Thyroid gland (tissue), 4 donors: ENCODE results near the gene VGLL4. TPM values are rescaled to one million over a fixed set of nuclear protein-coding genes. Genes with fewer than 3 reads are reported as not detected.

Experiments used
- DNase-seq, 2 donors: peaks; one replicate each; pipeline ENCODE4 v3.0.0-alpha.2; 2019
- H3K27ac ChIP-seq, 3 donors: fragments of 200-600 bp; sonication (generic); 1 replicate in 2 of 3; 2 replicates in 1 of 3; pipeline ENCODE4 v1.5.1; 2016 to 2019; ENCODE audit warnings: mild to moderate bottlenecking in 1 of 3, moderate library complexity in 1 of 3
- H3K27me3 ChIP-seq: fragments of 200-600 bp; sonication (generic); one replicate; pipeline ENCODE4 v1.5.1; 2019
- H3K36me3 ChIP-seq, 2 donors: fragments of 200-600 bp; sonication (generic); one replicate each; pipeline ENCODE4 v1.5.1; 2016 to 2019
- H3K4me1 ChIP-seq, 2 donors: fragments of 200-600 bp; sonication (generic); one replicate each; pipeline ENCODE4 v1.5.1; 2017 to 2019
- H3K4me3 ChIP-seq, 3 donors: fragments of 200-600 bp; sonication (generic); replicated peaks in 1 of 3; 1 replicate in 2 of 3; 2 replicates in 1 of 3; pipeline ENCODE4 v1.5.1; 2016; ENCODE audit warnings: mild to moderate bottlenecking in 1 of 3
- H3K9me3 ChIP-seq: fragments of 200-600 bp; sonication (generic); one replicate; pipeline ENCODE4 v1.5.1; 2017
- POLR2A ChIP-seq, 2 donors: fragments of 450-650 bp; IDR thresholded peaks; one replicate each; pipeline ENCODE4 v1.6.1; 2017; ENCODE audit warnings: antibody characterized with exemption in 2 of 2, mild to moderate bottlenecking in 2 of 2, moderate library complexity in 1 of 2
- WGBS, 2 donors: methylation state at CpG; one replicate each; pipeline ENCODE4 v1.1.5; 2017; 5-methylcytosine and 5-hydroxymethylcytosine counted together
- intact Hi-C: fragments of 100-400 bp; cut with DNase I; formaldehyde crosslinking; loops from one replicate; pipeline ENCODE4 v1.15.1; 2023
- total RNA-seq, 4 donors: library from RNA; depleted of rRNA; stranded (reverse); fragments of >200 nt; gene quantifications; one replicate each; pipeline ENCODE4 v1.2.3, GENCODE V29; 2016
- TF ChIP-seq, protein P1 (sequence below), 6 experiments: fragments of 200-600 bp in 3 of 6; fragments of 450-650 bp in 3 of 6; sonication (generic) in 3 of 6; IDR thresholded peaks; one replicate each; pipeline ENCODE4 v1.5.1; 2016 to 2019; ENCODE audit warnings: antibody characterized with exemption in 6 of 6, mild to moderate bottlenecking in 2 of 6, inconsistent platforms in 1 of 6, moderate library complexity in 1 of 6

VGLL4 gene
- total RNA-seq, 4 donors from 2014 or later = 96.0 to 142 (median 131) TPM

DNA sequence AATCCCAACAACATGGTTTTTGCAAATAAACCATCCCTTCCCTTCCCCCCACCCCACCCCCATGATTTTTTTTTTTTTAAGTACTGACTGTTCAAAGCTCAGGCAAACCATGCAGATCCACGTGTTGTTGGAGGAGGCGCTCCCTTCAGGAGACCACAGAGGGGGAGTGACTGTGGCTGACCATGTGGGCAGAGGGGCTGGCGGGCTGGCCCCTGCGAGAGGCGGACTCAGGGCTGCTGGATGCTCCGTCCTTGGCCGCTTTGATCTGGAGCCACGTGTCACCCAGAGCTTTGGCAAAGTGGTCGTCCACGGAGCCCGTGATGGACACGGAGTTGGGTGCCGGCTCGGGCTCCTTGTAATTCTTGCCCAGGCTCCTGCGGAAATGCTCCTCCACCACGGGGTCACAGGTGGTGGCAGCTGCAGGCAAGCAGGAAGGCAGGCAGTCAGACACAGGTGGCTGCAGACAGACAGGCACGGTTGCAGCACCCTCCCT lies 85.3 kb downstream of the VGLL4 start:
- no peak overlapping the region for H3K4me3 ChIP-seq
- H3K36me3 ChIP-seq = peaks cover 11 to 13% of the 10 kb centered on the region in 2 donors
- intact Hi-C loops = no loop called here
- peaks cover 23 to 58% of the 10 kb centered on the region in 2 donors for H3K4me1 ChIP-seq
- WGBS, 2 donors = 61 to 89% methylated on average over 3 to 11 of the region's 17 CpGs
- no peaks in the 10 kb centered on the region for H3K27me3 ChIP-seq
- H3K9me3 ChIP-seq = no peaks in the 10 kb centered on the region
- H3K27ac ChIP-seq = peak overlapping the region in 1 of 3 donors; percentile 83
- TF ChIP-seq, protein P1, sequence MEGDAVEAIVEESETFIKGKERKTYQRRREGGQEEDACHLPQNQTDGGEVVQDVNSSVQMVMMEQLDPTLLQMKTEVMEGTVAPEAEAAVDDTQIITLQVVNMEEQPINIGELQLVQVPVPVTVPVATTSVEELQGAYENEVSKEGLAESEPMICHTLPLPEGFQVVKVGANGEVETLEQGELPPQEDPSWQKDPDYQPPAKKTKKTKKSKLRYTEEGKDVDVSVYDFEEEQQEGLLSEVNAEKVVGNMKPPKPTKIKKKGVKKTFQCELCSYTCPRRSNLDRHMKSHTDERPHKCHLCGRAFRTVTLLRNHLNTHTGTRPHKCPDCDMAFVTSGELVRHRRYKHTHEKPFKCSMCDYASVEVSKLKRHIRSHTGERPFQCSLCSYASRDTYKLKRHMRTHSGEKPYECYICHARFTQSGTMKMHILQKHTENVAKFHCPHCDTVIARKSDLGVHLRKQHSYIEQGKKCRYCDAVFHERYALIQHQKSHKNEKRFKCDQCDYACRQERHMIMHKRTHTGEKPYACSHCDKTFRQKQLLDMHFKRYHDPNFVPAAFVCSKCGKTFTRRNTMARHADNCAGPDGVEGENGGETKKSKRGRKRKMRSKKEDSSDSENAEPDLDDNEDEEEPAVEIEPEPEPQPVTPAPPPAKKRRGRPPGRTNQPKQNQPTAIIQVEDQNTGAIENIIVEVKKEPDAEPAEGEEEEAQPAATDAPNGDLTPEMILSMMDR (IDR thresholded peaks at IDR 0.05) = no peak
- TF ChIP-seq POLR2A (IDR thresholded peaks at IDR 0.05) = no peak
- DNase-seq = no peak

DNA sequence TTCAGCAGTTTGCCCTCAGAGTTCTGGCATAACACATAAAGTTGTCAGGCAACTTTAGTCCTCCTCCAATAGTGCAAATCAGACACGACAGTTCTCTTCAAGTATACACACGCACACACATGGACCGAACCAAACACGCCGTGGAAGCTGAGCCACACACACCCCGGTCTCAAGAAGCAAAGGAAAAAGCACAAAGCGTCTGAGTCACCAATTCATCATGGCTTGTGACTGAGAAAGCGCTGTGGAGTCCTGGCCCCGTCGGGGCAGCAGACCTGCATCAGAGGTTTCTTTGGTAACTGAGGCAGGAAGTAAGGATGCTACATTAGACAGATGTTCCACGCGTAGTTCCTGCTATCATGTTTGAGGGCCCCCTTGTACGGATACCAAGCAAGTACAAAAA lies 85.7 kb downstream of the VGLL4 start:
- DNase-seq = no peak
- Histone ChIP-seq H3K27me3 (no peaks in the 10 kb centered on the region), H3K4me3 (no peak overlapping the region), H3K9me3 (no peaks in the 10 kb centered on the region), H3K36me3 (peaks cover 11 to 13% of the 10 kb centered on the region in 2 donors), H3K27ac (peak overlapping the region in 1 of 3 donors; percentile 83), H3K4me1 (peaks cover 25 to 60% of the 10 kb centered on the region in 2 donors)
- WGBS, 2 donors = 81% methylated on average over 13 of the region's 13 CpGs
- TF ChIP-seq POLR2A (IDR thresholded peaks at IDR 0.05) = no peak
- TF ChIP-seq, protein P1 (IDR thresholded peaks at IDR 0.05) = no peak
- intact Hi-C loops = no loop called here

DNA sequence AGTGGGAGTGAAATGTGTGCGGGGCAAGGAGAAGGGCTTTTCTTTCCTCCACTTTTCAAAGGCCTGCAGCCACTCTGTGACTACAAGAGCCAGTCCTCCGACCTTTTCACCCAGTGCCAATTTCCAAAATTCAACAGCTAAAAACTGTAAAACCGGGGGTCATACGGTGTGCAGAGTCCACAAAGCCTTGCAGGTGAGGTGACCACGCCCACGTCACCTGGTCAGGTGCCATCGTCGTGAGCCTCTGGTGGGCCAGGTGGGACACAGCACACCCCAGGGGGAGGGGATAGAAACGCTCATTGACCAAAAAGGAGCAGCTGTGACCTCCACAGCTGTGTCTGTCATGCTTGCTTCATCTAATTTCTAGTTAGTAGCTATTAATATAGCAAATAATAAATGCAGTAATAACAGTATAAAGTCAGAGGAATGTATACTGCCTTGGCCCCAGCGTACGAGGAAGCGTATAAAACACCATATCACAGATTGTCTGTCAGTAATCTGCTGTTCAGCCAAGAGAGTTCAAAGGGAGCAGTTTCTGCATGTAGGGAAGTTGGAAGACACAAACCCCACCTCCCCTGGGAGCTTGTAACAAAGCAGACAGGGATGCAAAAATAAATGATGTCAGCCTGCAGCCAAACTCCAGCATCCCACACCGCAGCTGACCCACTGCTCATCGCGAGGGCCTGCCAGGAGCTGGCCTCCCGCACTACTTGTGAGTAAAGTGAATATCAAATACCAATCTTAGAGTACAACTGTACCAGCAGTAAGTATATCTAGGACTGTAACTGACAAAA lies 86.7 kb downstream of the VGLL4 start:
- no peak overlapping the region for H3K4me3 ChIP-seq
- no peaks in the 10 kb centered on the region for H3K27me3 ChIP-seq
- peak overlapping the region; percentile 25 to 83 (median 68) for H3K27ac ChIP-seq
- H3K9me3 ChIP-seq = no peaks in the 10 kb centered on the region
- H3K36me3 ChIP-seq = peaks cover 11 to 13% of the 10 kb centered on the region in 2 donors
- 69 to 75% methylated on average over 16 of the region's 16 CpGs for WGBS, 2 donors
- intact Hi-C loops = no loop called here
- TF ChIP-seq, protein P1 (IDR thresholded peaks at IDR 0.05) = no peak
- TF ChIP-seq POLR2A (IDR thresholded peaks at IDR 0.05) = peak in 1 of 2 donors; percentile 5
- H3K4me1 ChIP-seq = peaks cover 25 to 69% of the 10 kb centered on the region in 2 donors
- DNase-seq = no peak

DNA sequence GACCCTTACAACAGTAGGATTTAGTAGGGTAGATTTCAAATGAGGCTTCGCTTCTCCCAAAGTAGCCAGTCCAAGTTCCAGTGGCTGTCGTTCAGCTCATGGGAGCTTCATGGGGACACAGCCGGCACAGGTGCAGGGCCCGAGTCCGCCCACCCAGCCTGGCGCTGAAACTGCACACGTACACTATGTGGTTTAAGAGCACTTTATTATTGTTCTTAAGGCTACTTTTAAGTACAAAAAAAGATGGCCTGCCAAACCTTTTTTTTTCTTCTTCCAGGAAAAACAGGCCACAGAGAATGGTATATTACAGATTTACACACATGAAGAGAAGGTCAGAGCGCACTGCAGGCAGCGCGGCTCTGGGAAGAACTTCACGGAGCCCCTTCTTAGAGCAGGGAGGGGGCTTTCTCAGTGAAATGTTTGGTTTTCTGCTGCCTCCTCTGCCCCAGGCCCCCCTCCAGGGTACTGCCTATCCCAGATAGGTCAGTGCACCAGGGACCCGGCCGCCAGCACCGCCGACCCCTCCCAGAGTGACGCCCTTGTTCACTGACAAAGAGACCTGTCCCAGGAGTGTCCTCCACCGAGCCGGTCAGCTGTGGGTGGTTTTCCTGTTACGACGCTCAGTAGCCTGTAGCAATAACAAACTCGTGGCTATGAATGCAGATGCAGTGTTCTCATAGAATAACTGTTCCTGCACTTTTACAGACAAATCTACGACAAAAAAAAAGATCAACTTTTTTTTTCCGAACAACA lies 87.7 kb downstream of the VGLL4 start:
- Histone ChIP-seq H3K27me3 (no peaks in the 10 kb centered on the region), H3K9me3 (no peaks in the 10 kb centered on the region), H3K4me1 (peaks cover 25 to 67% of the 10 kb centered on the region in 2 donors), H3K4me3 (no peak overlapping the region), H3K36me3 (peaks cover 11 to 13% of the 10 kb centered on the region in 2 donors), H3K27ac (peak overlapping the region; percentile 59 to 83 (median 68))
- DNase-seq = peak; percentile 56 to 61
- intact Hi-C loops = no loop called here
- TF ChIP-seq POLR2A (IDR thresholded peaks at IDR 0.05) = no peak
- TF ChIP-seq, protein P1 (IDR thresholded peaks at IDR 0.05) = no peak
- WGBS, 2 donors = 51 to 72% methylated on average over 18 to 23 of the region's 23 CpGs
